Right lobe of liver (tissue), 6 donors: ENCODE measurements around the gene PLCL1. TPM values are rescaled to one million over a fixed set of nuclear protein-coding genes. Genes with fewer than 3 reads are reported as not detected.

Experiments
- ATAC-seq, 4 donors: fragments of 200-7000 bp; cut with Tn5 transposase; one replicate each; pipeline ENCODE4 v1.9.1; 2020; ENCODE audit warnings: mild to moderate bottlenecking in 4 of 4, moderate library complexity in 4 of 4
- DNase-seq, 3 donors: peaks; one replicate each; pipeline ENCODE4 v3.0.0-alpha.2; 2020
- H3K27ac ChIP-seq, 3 donors: fragments of 200-600 bp; one replicate each; pipeline ENCODE4 v1.8.0; 2022
- H3K27me3 ChIP-seq, 2 donors: fragments of 200-600 bp; one replicate each; pipeline ENCODE4 v1.8.0; 2022
- H3K36me3 ChIP-seq, 4 donors: fragments of 200-600 bp; sonication (generic) in 1 of 4; one replicate each; pipeline versions ENCODE4 v1.5.1 to v1.8.0; 2017 to 2022; ENCODE audit warnings: control low read depth in 1 of 4
- H3K4me1 ChIP-seq, 4 donors: fragments of 200-600 bp; sonication (generic) in 1 of 4; one replicate each; pipeline versions ENCODE4 v1.5.1 to v1.8.0; 2017 to 2022; ENCODE audit warnings: control low read depth in 1 of 4
- H3K4me3 ChIP-seq, 3 donors: fragments of 200-600 bp; one replicate each; pipeline ENCODE4 v1.8.0; 2022
- H3K9me3 ChIP-seq, 4 donors: fragments of 200-600 bp; sonication (generic) in 1 of 4; one replicate each; pipeline versions ENCODE4 v1.5.1 to v1.8.0; 2017 to 2022; ENCODE audit warnings: control low read depth in 1 of 4
- POLR2A ChIP-seq: fragments of 450-650 bp; IDR thresholded peaks from one replicate; pipeline ENCODE4 v1.6.1; 2017; ENCODE audit warnings: antibody characterized with exemption, mild to moderate bottlenecking
- WGBS: methylation state at CpG from one replicate; pipeline ENCODE4 v1.1.6; 2018; ENCODE audit warnings: low coverage, low lambda C conversion rate; ENCODE audit not compliant: insufficient coverage; ENCODE audit errors: missing lambda C conversion rate; 5-methylcytosine and 5-hydroxymethylcytosine counted together
- intact Hi-C, 2 donors: fragments of 100-400 bp; cut with DNase I; formaldehyde crosslinking; loops; one replicate each; pipeline versions ENCODE4 v1.11.2 to v1.14.1; 2022
- total RNA-seq, 6 experiments: library from RNA; depleted of rRNA in 2 of 6; stranded (reverse); fragments of >200 nt in 2 of 6; fragmentation: NEBNext Ultra II Directional in 3 of 6; extraction: Animal tissue kit (Norgen Biotek cat#: 25700) in 3 of 6; gene quantifications; one replicate each; pipeline versions ENCODE4 v1.1.0 to v1.2.4, GENCODE V29; 2016 to 2023
- TF ChIP-seq, protein P1 (sequence below), 4 donors: fragments of 200-600 bp in 3 of 4; fragments of 450-650 bp in 1 of 4; IDR thresholded peaks; one replicate each; pipeline versions ENCODE4 v1.5.1 to v1.8.0; 2016 to 2022; ENCODE audit warnings: antibody characterized with exemption in 4 of 4, mild to moderate bottlenecking in 2 of 4
- donor health status: DM: no; HTN: yes; CAD: no.
- donor health status: DM: no; HTN: no; CAD: no.
- donor health status: DM: no; HTN: no; CAD: no.
- donor health status: DM: no; HTN: yes; CAD: no.
- donor health status: DM: no; HTN: yes; CAD: no.

PLCL1 gene
- total RNA-seq, 6 experiments from 2014 or later, result 0.12 to 0.37 (median 0.24) TPM

DNA sequence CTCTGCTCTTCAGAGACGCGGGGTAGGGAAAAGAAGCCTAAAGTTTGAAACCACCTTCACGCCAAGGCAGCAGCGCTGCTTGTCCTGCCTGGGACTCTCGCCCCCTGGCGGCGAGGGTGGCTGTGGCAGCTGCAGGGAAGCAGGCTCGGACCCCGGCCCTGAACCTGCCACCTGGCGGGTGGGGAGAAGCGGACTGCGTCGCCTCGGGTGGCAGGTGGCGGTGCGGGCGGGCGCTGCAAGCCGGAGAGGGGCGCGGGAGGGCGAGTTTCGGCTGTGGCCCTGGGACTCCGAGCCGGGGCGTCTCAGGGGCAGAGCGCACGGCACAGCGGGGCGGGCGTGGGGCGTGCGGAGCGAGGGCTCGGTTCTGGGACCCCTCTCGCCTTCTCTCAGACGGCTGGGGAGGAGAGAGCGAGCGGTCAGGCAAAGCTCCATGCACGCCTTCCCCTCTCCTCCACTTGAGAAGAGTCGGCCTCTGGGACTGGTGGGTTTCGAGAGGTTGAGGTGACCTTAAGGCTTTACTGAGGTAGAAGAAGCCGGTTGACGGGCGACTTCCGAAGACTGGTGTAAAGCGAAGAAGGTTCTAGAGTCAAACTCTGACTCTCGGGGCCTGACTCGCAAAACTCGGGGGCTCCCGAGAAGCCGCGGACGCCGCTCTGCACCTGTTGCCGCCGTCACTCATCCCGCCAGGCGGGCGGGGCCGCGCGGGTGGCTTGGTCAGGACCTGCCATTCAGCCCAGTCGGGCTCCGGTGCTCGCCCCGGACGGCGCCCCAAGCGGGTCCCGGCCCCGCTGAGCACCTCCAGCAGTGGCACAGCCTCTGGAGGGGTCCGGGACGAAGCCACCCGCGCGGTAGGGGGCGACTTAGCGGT lies 18.1 kb upstream of the PLCL1 start:
- no peak overlapping the region for H3K27ac ChIP-seq
- intact Hi-C loops, result loop anchor here in 1 of 2 donors (10.0 kb wide), 1 partner anchor 241 kb away; no protein-coding TSS in a partner anchor

DNA sequence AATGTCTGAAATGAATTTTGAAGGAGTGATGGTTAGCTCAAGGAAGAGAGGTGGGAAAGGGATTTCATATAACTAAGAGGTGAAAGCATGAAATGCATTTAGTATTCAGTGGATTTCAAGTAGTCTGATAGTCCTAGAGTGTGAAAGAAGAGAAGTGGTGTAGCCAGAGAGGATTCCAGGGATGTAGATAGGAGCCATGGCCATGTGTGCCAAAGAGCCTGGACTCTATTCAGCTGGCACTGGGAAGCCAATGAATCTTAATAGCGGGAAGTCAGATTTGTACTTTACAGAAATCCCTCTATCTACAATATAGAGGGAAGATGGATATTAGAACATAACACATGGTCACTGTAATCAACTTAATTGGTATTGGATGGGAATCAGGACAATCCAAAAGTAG lies 10.9 kb upstream of the PLCL1 start:
- Histone ChIP-seq H3K4me3 (no peak overlapping the region), H3K4me1 (no peaks in the 10 kb centered on the region), H3K36me3 (no peaks in the 10 kb centered on the region), H3K9me3 (no peaks in the 10 kb centered on the region), H3K27me3 (no peaks in the 10 kb centered on the region), H3K27ac (no peak overlapping the region)
- ATAC-seq (no peak), DNase-seq (no peak)
- TF ChIP-seq, protein P1, sequence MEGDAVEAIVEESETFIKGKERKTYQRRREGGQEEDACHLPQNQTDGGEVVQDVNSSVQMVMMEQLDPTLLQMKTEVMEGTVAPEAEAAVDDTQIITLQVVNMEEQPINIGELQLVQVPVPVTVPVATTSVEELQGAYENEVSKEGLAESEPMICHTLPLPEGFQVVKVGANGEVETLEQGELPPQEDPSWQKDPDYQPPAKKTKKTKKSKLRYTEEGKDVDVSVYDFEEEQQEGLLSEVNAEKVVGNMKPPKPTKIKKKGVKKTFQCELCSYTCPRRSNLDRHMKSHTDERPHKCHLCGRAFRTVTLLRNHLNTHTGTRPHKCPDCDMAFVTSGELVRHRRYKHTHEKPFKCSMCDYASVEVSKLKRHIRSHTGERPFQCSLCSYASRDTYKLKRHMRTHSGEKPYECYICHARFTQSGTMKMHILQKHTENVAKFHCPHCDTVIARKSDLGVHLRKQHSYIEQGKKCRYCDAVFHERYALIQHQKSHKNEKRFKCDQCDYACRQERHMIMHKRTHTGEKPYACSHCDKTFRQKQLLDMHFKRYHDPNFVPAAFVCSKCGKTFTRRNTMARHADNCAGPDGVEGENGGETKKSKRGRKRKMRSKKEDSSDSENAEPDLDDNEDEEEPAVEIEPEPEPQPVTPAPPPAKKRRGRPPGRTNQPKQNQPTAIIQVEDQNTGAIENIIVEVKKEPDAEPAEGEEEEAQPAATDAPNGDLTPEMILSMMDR (IDR thresholded peaks at IDR 0.05), result no peak
- TF ChIP-seq POLR2A, result no peak
- 80% methylated on average over 1 of the region's 1 CpG for WGBS
- intact Hi-C loops, result loop anchor here in 1 of 2 donors (10.0 kb wide), 1 partner anchor 501 kb away; no protein-coding TSS in a partner anchor

More for the DNA sequence above, 18.1 kb upstream of the PLCL1 start:
- H3K4me1 ChIP-seq, result peaks cover 0 to 7% (median 0%) of the 10 kb centered on the region in 4 donors
- peak in 3 of 4 donors; percentile 41 to 46 (median 44) for ATAC-seq
- H3K9me3 ChIP-seq, result no peaks in the 10 kb centered on the region
- TF ChIP-seq, protein P1 (IDR thresholded peaks at IDR 0.05), result peak in 3 of 4 donors; percentile 17 to 45 (median 32)
- TF ChIP-seq POLR2A, result no peak
- DNase-seq, result peak in 1 of 3 donors; percentile 58
- 12% methylated on average over 19 of the region's 79 CpGs for WGBS
- H3K36me3 ChIP-seq, result no peaks in the 10 kb centered on the region
- peaks cover 0 to 17% of the 10 kb centered on the region in 2 donors for H3K27me3 ChIP-seq
- H3K4me3 ChIP-seq, result peak overlapping the region in 2 of 3 donors; percentile 16 to 35

DNA sequence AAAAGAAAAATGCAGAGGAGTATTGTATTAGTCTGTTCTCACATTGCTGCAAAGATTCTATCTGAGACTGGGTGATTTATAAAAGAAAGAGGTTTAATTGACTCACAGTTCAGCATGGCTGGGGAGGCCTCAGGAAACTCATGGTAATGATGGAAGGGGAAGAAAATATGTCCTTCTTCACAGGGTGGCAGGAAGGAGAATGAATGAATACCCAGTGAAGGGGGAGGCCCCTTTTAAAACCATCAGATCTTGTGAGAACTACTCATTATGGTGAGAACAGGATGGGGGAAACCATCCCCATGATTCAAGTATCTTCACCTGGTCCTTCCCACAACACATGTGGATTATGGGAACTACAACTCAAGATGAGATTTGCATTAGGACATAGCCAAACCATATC lies 9.1 kb upstream of the PLCL1 start:
- intact Hi-C loops, result loop anchor here in 1 of 2 donors (10.0 kb wide), 1 partner anchor 500 kb away; no protein-coding TSS in a partner anchor
- H3K4me1 ChIP-seq, result no peaks in the 10 kb centered on the region
- DNase-seq (no peak), ATAC-seq (no peak)
- H3K27me3 ChIP-seq, result no peaks in the 10 kb centered on the region
- no peaks in the 10 kb centered on the region for H3K36me3 ChIP-seq
- no peak overlapping the region for H3K4me3 ChIP-seq
- H3K9me3 ChIP-seq, result no peaks in the 10 kb centered on the region
- no peak overlapping the region for H3K27ac ChIP-seq
- TF ChIP-seq, protein P1 (IDR thresholded peaks at IDR 0.05), result no peak
- no peak for TF ChIP-seq POLR2A

DNA sequence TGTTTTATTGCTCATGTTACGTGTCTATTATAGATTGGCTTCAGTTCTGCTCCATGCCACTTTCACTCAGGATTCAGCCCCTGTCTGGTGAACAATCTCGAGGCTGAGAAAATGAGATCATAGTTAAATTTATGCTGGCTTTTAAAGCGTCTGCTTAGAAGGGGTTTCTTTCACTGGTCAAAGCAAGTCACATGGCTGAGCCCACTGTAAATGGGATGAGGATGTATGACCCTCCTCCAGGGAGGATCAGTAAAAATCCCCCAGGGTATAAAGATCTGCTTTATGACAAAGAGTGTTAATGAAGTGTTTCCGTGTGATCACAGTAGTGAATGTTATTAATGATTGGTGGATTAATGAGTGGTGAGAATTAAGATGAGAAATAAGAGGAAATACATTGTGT lies 6.2 kb upstream of the PLCL1 start:
- TF ChIP-seq, protein P1 (IDR thresholded peaks at IDR 0.05), result no peak
- TF ChIP-seq POLR2A, result no peak
- 78% methylated on average over 4 of the region's 4 CpGs for WGBS
- H3K36me3 ChIP-seq, result no peaks in the 10 kb centered on the region
- ATAC-seq, result no peak
- no peaks in the 10 kb centered on the region for H3K27me3 ChIP-seq
- intact Hi-C loops, result loop anchor here in 1 of 2 donors (10.0 kb wide), 1 partner anchor 497 kb away; no protein-coding TSS in a partner anchor
- no peaks in the 10 kb centered on the region for H3K4me1 ChIP-seq
- no peak for DNase-seq
- no peak overlapping the region for H3K4me3 ChIP-seq
- no peaks in the 10 kb centered on the region for H3K9me3 ChIP-seq
- H3K27ac ChIP-seq, result no peak overlapping the region
